ENCODE data around the gene PAIP2.

- peak; percentile 50; the same call in 1 of the 2 replicates for TF ChIP-seq POLR2A (IDR thresholded peaks at IDR 0.05; ENCODE audit: low read depth, low read length)
- no peak for TF ChIP-seq POLR2AphosphoS5 (IDR thresholded peaks at IDR 0.05; ENCODE audit: low read depth, low read length)
Measured at GRCh38 chr5:139399501-139400121, 58.0 kb downstream of the PAIP2 start.

Data from GM12892 (cell line).